Chondrocyte (in vitro differentiated cells): ENCODE measurements around the gene TEX12. TPM values are rescaled to one million over a fixed set of nuclear protein-coding genes. Genes with fewer than 3 reads are reported as not detected.
"Not testable (repeated sequence)": the region's sequence is repeated elsewhere in the genome, so short reads cannot be mapped to it uniquely, and the experiment has no call there.

Experiments used
- DNase-seq: peaks from one replicate; pipeline ENCODE4 v3.0.0; 2021; ENCODE audit warnings: mixed read lengths, low spot score
- H3K27ac Mint-ChIP-seq: one replicate; pipeline ENCODE4 v1.8.0; 2021; ENCODE audit warnings: mild to moderate bottlenecking, moderate library complexity, mixed read lengths; ENCODE audit not compliant: unreplicated experiment
- H3K27me3 Mint-ChIP-seq: 2 replicates; pipeline ENCODE4 v1.8.0; 2021; ENCODE audit warnings: low read depth, mixed read lengths
- H3K36me3 Mint-ChIP-seq: 2 replicates; pipeline ENCODE4 v1.8.0; 2021; ENCODE audit warnings: low read depth, mixed read lengths
- H3K4me1 Mint-ChIP-seq: 2 replicates; pipeline ENCODE4 v1.8.0; 2021; ENCODE audit warnings: low read depth, mild to moderate bottlenecking, mixed read lengths
- H3K4me3 Mint-ChIP-seq: one replicate; pipeline ENCODE4 v1.8.0; 2021; ENCODE audit warnings: mild to moderate bottlenecking, moderate library complexity, mixed read lengths; ENCODE audit not compliant: unreplicated experiment
- H3K9me3 Mint-ChIP-seq: 2 replicates; pipeline ENCODE4 v1.8.0; 2021; ENCODE audit warnings: low read depth, mixed read lengths
- total RNA-seq: library from RNA; stranded (reverse); gene quantifications from 3 replicates; pipeline ENCODE4 v1.2.1, GENCODE V29; 2021
- TF ChIP-seq, protein P1 (sequence below): fragments of 200-600 bp; sonication (generic); IDR thresholded peaks from 2 replicates; pipeline ENCODE4 v1.5.0; 2021; ENCODE audit warnings: antibody characterized with exemption, mild to moderate bottlenecking, moderate library complexity

The TEX12 gene
- total RNA-seq, 1 donor from 2014 or later, result not detected

DNA sequence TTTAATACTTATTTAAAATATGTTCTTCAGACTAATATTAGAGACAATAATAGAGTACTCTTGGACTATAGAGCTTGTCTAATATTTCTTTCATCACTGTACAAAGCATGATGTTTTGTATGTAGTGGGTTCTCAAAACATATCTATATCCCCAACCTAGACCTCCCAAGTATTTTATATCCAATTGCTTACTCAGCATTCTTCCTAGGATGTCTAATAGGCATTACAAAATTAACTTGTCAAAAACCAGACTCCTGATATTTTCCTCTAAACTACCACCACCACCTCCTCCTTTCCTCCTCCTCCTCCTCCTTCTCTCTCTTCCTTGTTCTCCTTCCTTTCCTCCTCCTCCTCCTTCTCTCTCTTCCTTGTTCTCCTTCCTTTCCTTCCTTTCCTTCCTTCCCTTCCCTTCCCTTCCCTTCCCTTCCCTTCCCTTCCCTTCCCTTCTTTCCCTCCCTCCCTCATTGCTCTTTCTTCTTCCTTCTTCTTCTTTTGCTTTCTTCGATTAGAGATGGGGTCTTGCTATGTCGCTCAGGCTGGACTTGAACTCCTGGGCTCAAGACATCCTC is 29.4 kb downstream of the TEX12 start:
- H3K36me3 Mint-ChIP-seq, result peaks cover 4% of the 10 kb centered on the region
- H3K27me3 Mint-ChIP-seq, result peaks cover 22% of the 10 kb centered on the region
- H3K27ac Mint-ChIP-seq, result no peak overlapping the region
- no peak overlapping the region for H3K4me3 Mint-ChIP-seq
- DNase-seq, result no peak
- TF ChIP-seq, protein P1, sequence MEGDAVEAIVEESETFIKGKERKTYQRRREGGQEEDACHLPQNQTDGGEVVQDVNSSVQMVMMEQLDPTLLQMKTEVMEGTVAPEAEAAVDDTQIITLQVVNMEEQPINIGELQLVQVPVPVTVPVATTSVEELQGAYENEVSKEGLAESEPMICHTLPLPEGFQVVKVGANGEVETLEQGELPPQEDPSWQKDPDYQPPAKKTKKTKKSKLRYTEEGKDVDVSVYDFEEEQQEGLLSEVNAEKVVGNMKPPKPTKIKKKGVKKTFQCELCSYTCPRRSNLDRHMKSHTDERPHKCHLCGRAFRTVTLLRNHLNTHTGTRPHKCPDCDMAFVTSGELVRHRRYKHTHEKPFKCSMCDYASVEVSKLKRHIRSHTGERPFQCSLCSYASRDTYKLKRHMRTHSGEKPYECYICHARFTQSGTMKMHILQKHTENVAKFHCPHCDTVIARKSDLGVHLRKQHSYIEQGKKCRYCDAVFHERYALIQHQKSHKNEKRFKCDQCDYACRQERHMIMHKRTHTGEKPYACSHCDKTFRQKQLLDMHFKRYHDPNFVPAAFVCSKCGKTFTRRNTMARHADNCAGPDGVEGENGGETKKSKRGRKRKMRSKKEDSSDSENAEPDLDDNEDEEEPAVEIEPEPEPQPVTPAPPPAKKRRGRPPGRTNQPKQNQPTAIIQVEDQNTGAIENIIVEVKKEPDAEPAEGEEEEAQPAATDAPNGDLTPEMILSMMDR, result no peak
- H3K9me3 Mint-ChIP-seq, result no peaks in the 10 kb centered on the region
- peaks cover 5% of the 10 kb centered on the region for H3K4me1 Mint-ChIP-seq

DNA sequence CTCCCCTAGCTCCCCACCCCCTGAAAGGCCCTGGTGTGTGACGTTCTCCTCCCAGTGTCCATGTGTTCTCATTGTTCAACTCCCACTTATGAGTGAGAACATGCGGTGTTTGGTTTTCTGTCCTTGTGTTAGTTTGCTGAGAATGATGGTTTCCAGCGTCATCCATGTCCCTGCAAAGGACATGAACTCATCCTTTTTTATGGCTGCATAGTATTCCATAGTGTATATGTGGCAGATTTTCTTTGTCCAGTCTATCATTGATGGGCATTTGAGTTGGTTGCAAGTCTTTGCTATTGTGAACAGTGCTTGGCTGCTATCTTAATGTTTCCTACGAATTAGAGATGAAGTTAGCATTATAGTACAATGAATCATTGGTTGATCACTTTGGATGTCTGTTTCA is 31.9 kb downstream of the TEX12 start:
- not testable (repeated sequence) for H3K36me3 Mint-ChIP-seq, H3K4me1 Mint-ChIP-seq, H3K27ac Mint-ChIP-seq, DNase-seq, H3K9me3 Mint-ChIP-seq, H3K4me3 Mint-ChIP-seq
- H3K27me3 Mint-ChIP-seq, result peaks cover 18% of the 10 kb centered on the region

DNA sequence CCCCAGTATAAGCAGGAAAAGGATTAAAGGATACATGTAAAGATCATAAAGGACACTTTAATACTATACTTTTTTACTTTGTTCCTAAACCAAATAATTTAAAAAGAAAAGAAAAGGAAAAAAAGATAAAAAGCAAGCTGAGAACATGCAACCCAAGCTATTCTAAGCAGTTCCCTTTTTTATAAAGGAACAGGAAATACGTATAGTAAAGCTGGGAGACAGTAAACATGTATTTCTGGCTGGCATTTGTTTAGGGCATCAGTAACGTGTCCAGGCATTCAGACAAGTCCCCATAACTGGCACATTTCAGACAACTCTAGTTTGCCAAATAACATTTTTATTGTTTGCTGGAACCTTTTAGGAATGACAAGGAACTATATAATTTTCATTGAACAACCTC is 33.1 kb downstream of the TEX12 start:
- no peak for DNase-seq
- H3K9me3 Mint-ChIP-seq, result no peaks in the 10 kb centered on the region
- H3K27me3 Mint-ChIP-seq, result peaks cover 18% of the 10 kb centered on the region
- TF ChIP-seq, protein P1, result no peak
- no peak overlapping the region for H3K27ac Mint-ChIP-seq
- H3K4me1 Mint-ChIP-seq, result peaks cover 5% of the 10 kb centered on the region
- H3K4me3 Mint-ChIP-seq, result no peak overlapping the region
- peaks cover 4% of the 10 kb centered on the region for H3K36me3 Mint-ChIP-seq

GRCh38 chr11:112206071-112206470 is 38.9 kb downstream of the TEX12 start:
- Mint-ChIP-seq H3K9me3 (peaks cover 4% of the 10 kb centered on the region), H3K27me3 (peaks cover 13% of the 10 kb centered on the region), H3K4me1 (no peaks in the 10 kb centered on the region), H3K27ac (no peak overlapping the region), H3K36me3 (peaks cover 7% of the 10 kb centered on the region), H3K4me3 (no peak overlapping the region)
- TF ChIP-seq, protein P1, result no peak
- DNase-seq, result peak; percentile 77

DNA sequence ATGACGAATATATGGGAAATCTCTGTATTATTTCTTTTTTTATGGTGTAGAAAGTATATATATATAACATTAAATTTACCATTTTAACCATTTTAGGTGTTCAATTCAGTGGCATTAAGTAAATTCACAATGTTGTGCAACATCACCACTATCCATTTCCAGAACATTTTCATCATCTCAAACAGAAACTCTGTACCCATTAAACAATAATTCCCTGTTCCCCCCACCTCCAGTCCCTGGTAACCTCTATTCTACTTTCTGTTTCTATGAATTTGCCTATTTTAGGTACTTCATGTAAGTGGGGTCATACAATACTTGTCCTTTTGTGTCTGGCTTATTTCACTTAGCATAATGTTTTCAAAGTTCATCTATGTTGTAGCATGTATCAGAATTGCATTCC is 43.7 kb downstream of the TEX12 start:
- TF ChIP-seq, protein P1, result no peak
- Mint-ChIP-seq H3K4me1 (no peaks in the 10 kb centered on the region), H3K27ac (no peak overlapping the region), H3K4me3 (no peak overlapping the region), H3K36me3 (peaks cover 6% of the 10 kb centered on the region), H3K27me3 (peaks cover 13% of the 10 kb centered on the region), H3K9me3 (peaks cover 4% of the 10 kb centered on the region)
- DNase-seq, result no peak

DNA sequence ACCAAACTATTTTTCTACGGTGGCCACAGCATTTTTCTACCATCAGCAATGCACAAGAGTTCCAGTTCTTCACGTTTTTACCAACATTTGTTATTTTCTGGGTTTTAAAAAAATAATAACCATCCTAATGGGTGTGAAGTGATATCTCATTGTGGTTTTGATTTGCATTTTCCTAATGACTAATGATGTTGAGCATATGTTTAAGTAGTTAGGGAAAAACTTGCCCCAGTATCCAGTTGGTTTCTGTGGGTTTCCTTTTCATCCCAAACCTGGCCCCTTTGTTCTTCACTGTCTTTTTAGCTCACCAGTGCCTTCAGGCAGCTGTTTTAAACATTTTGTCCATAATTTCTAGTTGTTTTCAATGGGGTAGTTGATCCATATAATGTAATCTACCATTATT is 44.4 kb downstream of the TEX12 start:
- no peak for DNase-seq
- TF ChIP-seq, protein P1, result no peak

More for the DNA sequence above, 44.4 kb downstream of the TEX12 start:
- peaks cover 6% of the 10 kb centered on the region for H3K36me3 Mint-ChIP-seq
- H3K9me3 Mint-ChIP-seq, result peaks cover 3% of the 10 kb centered on the region
- H3K4me1 Mint-ChIP-seq, result peaks cover 6% of the 10 kb centered on the region
- no peak overlapping the region for H3K4me3 Mint-ChIP-seq
- no peak overlapping the region for H3K27ac Mint-ChIP-seq
- peaks cover 13% of the 10 kb centered on the region for H3K27me3 Mint-ChIP-seq
